Gastrocnemius medialis (tissue), 4 donors: ENCODE data around the gene ERCC6L2.

Experiments
- CTCF ChIP-seq, 5 experiments: fragments of 450-650 bp in 3 of 5; fragments of 200-600 bp in 2 of 5; sonication (generic) in 2 of 5; IDR thresholded peaks in 4 of 5; conservative IDR thresholded peaks in 1 of 5; 1 replicate in 4 of 5; 2 replicates in 1 of 5; pipeline ENCODE4 v1.5.1; 2016 to 2019; ENCODE audit warnings: antibody characterized with exemption in 5 of 5, mild to moderate bottlenecking in 3 of 5, moderate library complexity in 3 of 5
- POLR2A ChIP-seq, 2 donors: fragments of 450-650 bp; IDR thresholded peaks; one replicate each; pipeline ENCODE4 v1.6.1; 2017; ENCODE audit warnings: antibody characterized with exemption in 2 of 2, mild to moderate bottlenecking in 2 of 2, moderate library complexity in 2 of 2

- TF ChIP-seq POLR2A (IDR thresholded peaks at IDR 0.05) (no peak), CTCF (IDR thresholded peaks at IDR 0.05 in 4 of 5, conservative IDR thresholded peaks at IDR 0.05 in 1 of 5) (no peak)
Observed at GRCh38 chr9:96009690-96010472, 134.4 kb downstream of the ERCC6L2 start.
